Sigmoid colon (tissue), 7 donors: ENCODE results near the gene CITED2. TPM values are rescaled to one million over a fixed set of nuclear protein-coding genes. Genes with fewer than 3 reads are reported as not detected.

Experiments
- DNase-seq: peaks from one replicate; pipeline ENCODE4 v3.0.0-alpha.2; 2019
- H3K27ac ChIP-seq, 4 donors: fragments of 200-600 bp; sonication (generic); one replicate each; pipeline ENCODE4 v1.5.1; 2016 to 2019; ENCODE audit warnings: mild to moderate bottlenecking in 1 of 4
- H3K27me3 ChIP-seq, 3 donors: fragments of 200-600 bp; sonication (generic); one replicate each; pipeline ENCODE4 v1.5.1; 2019; ENCODE audit warnings: mild to moderate bottlenecking in 1 of 3
- H3K36me3 ChIP-seq, 4 donors: fragments of 200-600 bp; sonication (generic); one replicate each; pipeline ENCODE4 v1.5.1; 2016 to 2019
- H3K4me1 ChIP-seq, 4 donors: fragments of 200-600 bp; sonication (generic); one replicate each; pipeline ENCODE4 v1.5.1; 2017 to 2019
- H3K4me3 ChIP-seq, 4 donors: fragments of 200-600 bp; sonication (generic); one replicate each; pipeline ENCODE4 v1.5.1; 2017 to 2019; ENCODE audit warnings: mild to moderate bottlenecking in 2 of 4, moderate library complexity in 1 of 4
- H3K9me3 ChIP-seq, 4 donors: fragments of 200-600 bp in 3 of 4; sonication (generic) in 3 of 4; one replicate each; pipeline versions ENCODE4 v1.5.1 to v1.6.1; 2013 to 2019
- CTCF ChIP-seq, 4 experiments: fragments of 450-650 bp in 3 of 4; fragments of 200-600 bp in 1 of 4; IDR thresholded peaks; one replicate each; pipeline ENCODE4 v1.5.1; 2016 to 2019; ENCODE audit warnings: antibody characterized with exemption in 4 of 4, mild to moderate bottlenecking in 3 of 4, moderate library complexity in 2 of 4
- EP300 ChIP-seq, 4 donors: sonication (generic); formaldehyde crosslinking; IDR thresholded peaks; one replicate each; pipeline ENCODE4 v1.6.1; 2017; ENCODE audit warnings: antibody characterized with exemption in 4 of 4
- POLR2A ChIP-seq, 2 donors: fragments of 450-650 bp; IDR thresholded peaks; one replicate each; pipeline ENCODE4 v1.6.1; 2016; ENCODE audit warnings: antibody characterized with exemption in 2 of 2, mild to moderate bottlenecking in 2 of 2, moderate library complexity in 2 of 2
- POLR2AphosphoS5 ChIP-seq, 4 donors: sonication (generic); formaldehyde crosslinking; IDR thresholded peaks; one replicate each; pipeline ENCODE4 v1.6.1; 2017; ENCODE audit warnings: antibody characterized with exemption in 4 of 4
- WGBS, 2 donors: extraction: QIAGEN DNeasy Blood & Tissue Kit; methylation state at CpG; one replicate each; pipeline ENCODE4 v1.1.7; 2013; 5-methylcytosine and 5-hydroxymethylcytosine counted together
- intact Hi-C: fragments of 100-400 bp; cut with DNase I; formaldehyde crosslinking; loops from one replicate; pipeline ENCODE4 v1.15.1; 2023
- polyA plus RNA-seq, 3 donors: library from polyadenylated mRNA; stranded (reverse); fragments of 200-250 nt; gene quantifications; one replicate each; pipeline ENCODE4 v1.2.3, GENCODE V29; 2013
- total RNA-seq, 4 donors: library from RNA; depleted of rRNA; stranded (reverse); fragments of >200 nt; gene quantifications; one replicate each; pipeline ENCODE4 v1.1.0, GENCODE V29; 2016
- donor health status: healthy with polysubstance abuse.
- donor health status: Bipolar disorder and iron deficiency.
- donor health status: healthy.

Gene CITED2
- total RNA-seq (100 to 1,000 TPM in 3 of 4 donors, 10 to 100 TPM in 1; 71.7 to 182 (median 132) TPM), polyA plus RNA-seq (10 to 100 TPM; 26.4 to 57.7 (median 35.5) TPM)

GRCh38 chr6:139374357-139375225, at the start of gene CITED2:
TSS of gene CITED2 (minus strand) at chr6:139374648. CDS start at chr6:139373944, 704 bp downstream.
- H3K27ac ChIP-seq, result peak within 1 kb of the TSS; percentile 96 to 97 (median 97)
- TF ChIP-seq EP300 (IDR thresholded peaks at IDR 0.05) (peak in 2 of 4 donors; percentile 44 to 51), POLR2A (IDR thresholded peaks at IDR 0.05) (peak; percentile 96 to 97), POLR2AphosphoS5 (IDR thresholded peaks at IDR 0.05) (peak; percentile 99 to 100 (median 100)), CTCF (IDR thresholded peaks at IDR 0.05) (peak in 2 of 4 experiments; percentile 10 to 33)
- peaks cover 6 to 20% (median 13%) of the 10 kb centered on the region in 4 donors for H3K36me3 ChIP-seq
- peaks cover 4 to 34% (median 19%) of the 10 kb centered on the region in 4 donors for H3K4me1 ChIP-seq
- intact Hi-C loops, result loop anchor here (2.0 to 10.0 kb wide), 12 partner anchors 158 to 1546 kb away; no protein-coding TSS in a partner anchor
- peak; percentile 98 for DNase-seq
- no peaks in the 10 kb centered on the region for H3K27me3 ChIP-seq
- WGBS, 2 donors, result 1% methylated on average over 82 of the region's 82 CpGs
- no peaks in the 10 kb centered on the region for H3K9me3 ChIP-seq
- peak within 1 kb of the TSS; percentile 65 to 89 (median 86) for H3K4me3 ChIP-seq

- Histone ChIP-seq H3K36me3 (no peaks in the 10 kb centered on the region), H3K9me3 (no peaks in the 10 kb centered on the region), H3K27me3 (no peaks in the 10 kb centered on the region), H3K4me1 (peaks cover 0 to 14% (median 6%) of the 10 kb centered on the region in 4 donors), H3K27ac (no peak overlapping the region), H3K4me3 (no peak overlapping the region)
- intact Hi-C loops, result no loop called here
- 84 to 86% methylated on average over 6 of the region's 6 CpGs for WGBS, 2 donors
- no peak for DNase-seq
- no peak for TF ChIP-seq CTCF (IDR thresholded peaks at IDR 0.05)
- no peak for TF ChIP-seq POLR2A (IDR thresholded peaks at IDR 0.05)
- no peak for TF ChIP-seq EP300 (IDR thresholded peaks at IDR 0.05)
- no peak for TF ChIP-seq POLR2AphosphoS5 (IDR thresholded peaks at IDR 0.05)
Observed at GRCh38 chr6:139423037-139423703, 48.7 kb upstream of the CITED2 start.

GRCh38 chr6:139422105-139423036, 47.9 kb upstream of the CITED2 start:
- no peak overlapping the region for H3K27ac ChIP-seq
- H3K36me3 ChIP-seq, result no peaks in the 10 kb centered on the region
- no peak for TF ChIP-seq EP300 (IDR thresholded peaks at IDR 0.05)
- H3K4me3 ChIP-seq, result no peak overlapping the region
- no peak for DNase-seq
- H3K4me1 ChIP-seq, result peaks cover 0 to 14% (median 6%) of the 10 kb centered on the region in 4 donors
- H3K27me3 ChIP-seq, result no peaks in the 10 kb centered on the region
- no peaks in the 10 kb centered on the region for H3K9me3 ChIP-seq
- 70 to 77% methylated on average over 9 of the region's 9 CpGs for WGBS, 2 donors
- intact Hi-C loops, result no loop called here

GRCh38 chr6:139418481-139419132, 44.2 kb upstream of the CITED2 start:
- Histone ChIP-seq H3K4me3 (no peak overlapping the region), H3K36me3 (no peaks in the 10 kb centered on the region), H3K27me3 (no peaks in the 10 kb centered on the region), H3K27ac (no peak overlapping the region), H3K4me1 (no peaks in the 10 kb centered on the region), H3K9me3 (no peaks in the 10 kb centered on the region)
- DNase-seq, result no peak
- intact Hi-C loops, result no loop called here
- TF ChIP-seq POLR2AphosphoS5 (IDR thresholded peaks at IDR 0.05), result no peak
- no peak for TF ChIP-seq CTCF (IDR thresholded peaks at IDR 0.05)
- TF ChIP-seq POLR2A (IDR thresholded peaks at IDR 0.05), result no peak
- no peak for TF ChIP-seq EP300 (IDR thresholded peaks at IDR 0.05)
- WGBS, 2 donors, result 80 to 88% methylated on average over 5 of the region's 5 CpGs
